Esophagus muscularis mucosa (tissue), 4 donors: Measurements from ENCODE around the gene ERBB4. TPM values are rescaled to one million over a fixed set of nuclear protein-coding genes. Genes with fewer than 3 reads are reported as not detected.

Experiments
- DNase-seq: peaks from one replicate; pipeline ENCODE4 v3.0.0-alpha.2; 2017; ENCODE audit errors: extremely low spot score
- H3K27ac ChIP-seq, 4 donors: fragments of 200-600 bp; sonication (generic); replicated peaks in 1 of 4; 1 replicate in 3 of 4; 2 replicates in 1 of 4; pipeline ENCODE4 v1.5.1; 2016 to 2019; ENCODE audit warnings: mild to moderate bottlenecking in 1 of 4
- H3K27me3 ChIP-seq, 4 donors: fragments of 200-600 bp; sonication (generic); one replicate each; pipeline versions ENCODE4 v1.5.1 to v1.6.0; 2016 to 2019
- H3K36me3 ChIP-seq, 4 donors: fragments of 200-600 bp; sonication (generic); one replicate each; pipeline ENCODE4 v1.5.1; 2016 to 2019
- H3K4me1 ChIP-seq, 4 donors: fragments of 200-600 bp; sonication (generic); one replicate each; pipeline ENCODE4 v1.5.1; 2016 to 2019
- H3K4me3 ChIP-seq, 4 donors: fragments of 200-600 bp; sonication (generic); 1 replicate in 2 of 4; 2 replicates in 2 of 4; pipeline ENCODE4 v1.5.1; 2016 to 2019; ENCODE audit warnings: mild to moderate bottlenecking in 4 of 4, moderate library complexity in 1 of 4
- H3K9me3 ChIP-seq, 4 donors: fragments of 200-600 bp; sonication (generic); 1 replicate in 3 of 4; 2 replicates in 1 of 4; pipeline ENCODE4 v1.5.1; 2016 to 2019
- CTCF ChIP-seq, 3 experiments: fragments of 200-600 bp in 2 of 3; fragments of 450-650 bp in 1 of 3; sonication (generic) in 2 of 3; IDR thresholded peaks; one replicate each; pipeline ENCODE4 v1.5.1; 2017 to 2019; ENCODE audit warnings: antibody characterized with exemption in 3 of 3, mild to moderate bottlenecking in 2 of 3, moderate library complexity in 1 of 3
- EP300 ChIP-seq: sonication (generic); formaldehyde crosslinking; IDR thresholded peaks from one replicate; pipeline ENCODE4 v1.6.1; 2017; ENCODE audit warnings: antibody characterized with exemption
- POLR2A ChIP-seq: fragments of 450-650 bp; IDR thresholded peaks from one replicate; pipeline ENCODE4 v1.6.1; 2017; ENCODE audit warnings: antibody characterized with exemption, moderate library complexity, mild to moderate bottlenecking, low read depth
- POLR2AphosphoS5 ChIP-seq, 2 donors: sonication (generic); formaldehyde crosslinking; IDR thresholded peaks; one replicate each; pipeline ENCODE4 v1.6.1; 2017; ENCODE audit warnings: antibody characterized with exemption in 2 of 2
- WGBS: methylation state at CpG from one replicate; pipeline ENCODE4 v1.1.5; 2018; 5-methylcytosine and 5-hydroxymethylcytosine counted together
- intact Hi-C: fragments of 100-400 bp; cut with DNase I; formaldehyde crosslinking; loops from one replicate; pipeline ENCODE4 v1.15.1; 2023
- total RNA-seq, 4 donors: library from RNA; depleted of rRNA; stranded (reverse); fragments of >200 nt; gene quantifications; one replicate each; pipeline versions ENCODE4 v1.1.0 to v1.2.1, GENCODE V29; 2016

Gene ERBB4
- total RNA-seq, 4 donors from 2014 or later, result under 0.01 to 0.19 (median 0.17) TPM

GRCh38 chr2:212337486-212338343 is 200.9 kb downstream of the ERBB4 start:
- H3K36me3 ChIP-seq, result no peaks in the 10 kb centered on the region
- WGBS, result 83% methylated on average over 4 of the region's 4 CpGs
- H3K27ac ChIP-seq, result no peak overlapping the region
- H3K4me3 ChIP-seq, result no peak overlapping the region
- H3K4me1 ChIP-seq, result no peaks in the 10 kb centered on the region
- no peaks in the 10 kb centered on the region for H3K27me3 ChIP-seq
- H3K9me3 ChIP-seq, result no peaks in the 10 kb centered on the region
- no peak for DNase-seq
- intact Hi-C loops, result no loop called here
- TF ChIP-seq POLR2AphosphoS5 (IDR thresholded peaks at IDR 0.05) (no peak), CTCF (IDR thresholded peaks at IDR 0.05) (no peak), EP300 (no peak), POLR2A (no peak)

GRCh38 chr2:212337036-212337435 is 201.6 kb downstream of the ERBB4 start:
- WGBS, result 48% methylated on average over 2 of the region's 2 CpGs
- Histone ChIP-seq H3K9me3 (no peaks in the 10 kb centered on the region), H3K36me3 (no peaks in the 10 kb centered on the region), H3K27me3 (no peaks in the 10 kb centered on the region), H3K4me3 (no peak overlapping the region), H3K4me1 (no peaks in the 10 kb centered on the region), H3K27ac (no peak overlapping the region)
- intact Hi-C loops, result no loop called here
- DNase-seq, result no peak
- TF ChIP-seq EP300, result no peak
- no peak for TF ChIP-seq CTCF (IDR thresholded peaks at IDR 0.05)
- TF ChIP-seq POLR2AphosphoS5 (IDR thresholded peaks at IDR 0.05), result no peak
- TF ChIP-seq POLR2A, result no peak

GRCh38 chr2:212330263-212330662 is 208.3 kb downstream of the ERBB4 start:
- H3K27ac ChIP-seq, result no peak overlapping the region
- intact Hi-C loops, result no loop called here
- H3K9me3 ChIP-seq, result no peaks in the 10 kb centered on the region
- H3K27me3 ChIP-seq, result no peaks in the 10 kb centered on the region
- no peaks in the 10 kb centered on the region for H3K4me1 ChIP-seq
- TF ChIP-seq POLR2AphosphoS5 (IDR thresholded peaks at IDR 0.05), result no peak
- 79% methylated on average over 4 of the region's 4 CpGs for WGBS
- no peaks in the 10 kb centered on the region for H3K36me3 ChIP-seq
- H3K4me3 ChIP-seq, result no peak overlapping the region
- no peak for DNase-seq

GRCh38 chr2:212328712-212329496 is 209.7 kb downstream of the ERBB4 start:
- TF ChIP-seq POLR2A (no peak), POLR2AphosphoS5 (IDR thresholded peaks at IDR 0.05) (no peak), EP300 (no peak), CTCF (IDR thresholded peaks at IDR 0.05) (no peak)
- no peak for DNase-seq
- no peak overlapping the region for H3K27ac ChIP-seq

GRCh38 chr2:212328136-212328535 is 210.5 kb downstream of the ERBB4 start:
- Histone ChIP-seq H3K36me3 (no peaks in the 10 kb centered on the region), H3K4me1 (no peaks in the 10 kb centered on the region), H3K4me3 (no peak overlapping the region), H3K9me3 (no peaks in the 10 kb centered on the region), H3K27ac (no peak overlapping the region), H3K27me3 (no peaks in the 10 kb centered on the region)
- DNase-seq, result no peak
- intact Hi-C loops, result no loop called here
- WGBS, result 72% methylated on average over 2 of the region's 2 CpGs
- TF ChIP-seq CTCF (IDR thresholded peaks at IDR 0.05), result no peak
- TF ChIP-seq EP300, result no peak
- TF ChIP-seq POLR2A, result no peak
- TF ChIP-seq POLR2AphosphoS5 (IDR thresholded peaks at IDR 0.05), result no peak

More at GRCh38 chr2:212328712-212329496, 209.7 kb downstream of the ERBB4 start:
- Histone ChIP-seq H3K36me3 (no peaks in the 10 kb centered on the region), H3K27me3 (no peaks in the 10 kb centered on the region), H3K4me3 (no peak overlapping the region), H3K9me3 (no peaks in the 10 kb centered on the region), H3K4me1 (no peaks in the 10 kb centered on the region)
- intact Hi-C loops, result no loop called here
